Skeletal muscle tissue (tissue), 4 donors: Measurements from ENCODE around the gene CSNK1A1. TPM values are rescaled to one million over a fixed set of nuclear protein-coding genes. Genes with fewer than 3 reads are reported as not detected.
"Not testable (repeated sequence)": the region's sequence is repeated elsewhere in the genome, so short reads cannot be mapped to it uniquely, and the experiment has no call there.

Experiments
- H3K27ac ChIP-seq: one replicate; pipeline ENCODE4 v1.7.0; 2013; ENCODE audit warnings: mild to moderate bottlenecking, low read depth, low read length, inconsistent platforms
- H3K27me3 ChIP-seq, 3 donors: one replicate each; pipeline ENCODE4 v1.7.0; 2013; ENCODE audit warnings: low read length in 3 of 3; ENCODE audit not compliant: control insufficient read depth in 3 of 3, insufficient read depth in 3 of 3
- H3K36me3 ChIP-seq, 3 donors: one replicate each; pipeline ENCODE4 v1.7.0; 2013; ENCODE audit warnings: low read length in 3 of 3; ENCODE audit not compliant: control insufficient read depth in 3 of 3, insufficient read depth in 3 of 3
- H3K4me1 ChIP-seq, 3 donors: one replicate each; pipeline ENCODE4 v1.7.0; 2013; ENCODE audit warnings: low read length in 3 of 3, mild to moderate bottlenecking in 3 of 3; ENCODE audit not compliant: control insufficient read depth in 3 of 3, insufficient read depth in 3 of 3
- H3K4me3 ChIP-seq, 3 donors: one replicate each; pipeline ENCODE4 v1.7.0; 2013; ENCODE audit warnings: low read length in 3 of 3
- H3K9ac ChIP-seq, 3 donors: one replicate each; pipeline ENCODE4 v1.7.0; 2013; ENCODE audit warnings: low read length in 3 of 3, mild to moderate bottlenecking in 3 of 3, moderate library complexity in 2 of 3, low read depth in 1 of 3
- H3K9me3 ChIP-seq, 3 donors: one replicate each; pipeline ENCODE4 v1.7.0; 2013; ENCODE audit warnings: low read length in 3 of 3; ENCODE audit not compliant: control insufficient read depth in 3 of 3
- total RNA-seq: library from RNA; depleted of rRNA; stranded (reverse); fragments of >200 nt; gene quantifications from one replicate; pipeline ENCODE4 v1.2.3, GENCODE V29; 2014
- donor health status: Osteomylitis.

Gene CSNK1A1
- total RNA-seq, 1 donor from 2014 or later: 161 TPM

DNA sequence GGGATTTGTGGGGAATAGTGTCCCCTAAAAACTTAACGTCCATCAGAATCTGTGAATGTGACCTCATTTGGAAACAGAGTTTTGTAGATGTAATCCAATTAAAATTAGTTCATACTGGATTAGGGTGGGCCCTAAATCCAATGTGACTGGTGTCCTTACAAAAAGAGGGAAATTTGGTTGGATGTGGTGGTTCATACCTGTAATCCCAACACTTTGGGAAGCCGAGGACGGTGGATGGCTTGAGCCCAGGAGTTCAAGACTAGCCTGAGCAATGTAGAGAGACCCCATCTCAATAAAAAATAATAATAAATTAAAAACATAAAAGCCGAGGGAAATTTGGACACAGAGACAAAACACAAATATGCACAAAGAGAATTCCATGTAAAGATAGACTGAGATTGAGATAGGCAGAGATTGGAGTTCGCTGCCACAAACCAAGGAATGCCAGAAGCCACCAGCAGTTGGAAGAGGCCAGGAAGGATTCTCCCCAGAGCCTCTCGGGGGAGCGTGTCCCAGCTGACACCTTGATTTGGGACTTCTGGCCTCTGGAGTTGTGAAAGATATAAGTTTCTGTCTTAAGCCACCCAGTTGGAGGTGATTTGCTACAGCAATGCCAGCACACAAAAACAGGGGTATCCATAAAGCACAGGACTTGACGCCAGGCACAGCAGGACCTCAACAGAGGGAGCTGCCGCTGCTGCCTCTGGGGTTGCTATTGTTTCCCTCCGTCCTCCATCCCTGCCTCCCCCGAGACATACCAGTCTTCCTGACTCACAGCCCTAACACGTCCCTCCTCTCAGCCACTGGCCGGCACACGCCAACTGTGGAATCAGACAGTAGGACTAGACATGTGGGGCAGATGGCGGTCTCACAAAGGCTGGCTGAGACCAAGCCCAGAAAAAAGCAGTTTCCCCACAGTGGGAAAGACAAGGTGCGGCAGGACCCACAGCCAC is 98.3 kb downstream of the CSNK1A1 start:
- Histone ChIP-seq H3K27me3 (no peaks in the 10 kb centered on the region), H3K4me1 (peaks cover 60 to 73% (median 71%) of the 10 kb centered on the region in 3 donors), H3K4me3 (peak overlapping the region in 1 of 3 donors; percentile 49), H3K9me3 (no peaks in the 10 kb centered on the region), H3K9ac (peak overlapping the region; percentile 28 to 63 (median 60)), H3K27ac (peak overlapping the region; percentile 71), H3K36me3 (no peaks in the 10 kb centered on the region)

- Histone ChIP-seq H3K27ac (peak overlapping the region; percentile 71), H3K4me3 (peak overlapping the region in 1 of 3 donors; percentile 20), H3K36me3 (no peaks in the 10 kb centered on the region), H3K4me1 (peaks cover 60 to 78% (median 76%) of the 10 kb centered on the region in 3 donors), H3K9me3 (no peaks in the 10 kb centered on the region), H3K9ac (peak overlapping the region; percentile 10 to 69 (median 63)), H3K27me3 (no peaks in the 10 kb centered on the region)
Observed at GRCh38 chr5:149452007-149452664, 99.1 kb downstream of the CSNK1A1 start.

DNA sequence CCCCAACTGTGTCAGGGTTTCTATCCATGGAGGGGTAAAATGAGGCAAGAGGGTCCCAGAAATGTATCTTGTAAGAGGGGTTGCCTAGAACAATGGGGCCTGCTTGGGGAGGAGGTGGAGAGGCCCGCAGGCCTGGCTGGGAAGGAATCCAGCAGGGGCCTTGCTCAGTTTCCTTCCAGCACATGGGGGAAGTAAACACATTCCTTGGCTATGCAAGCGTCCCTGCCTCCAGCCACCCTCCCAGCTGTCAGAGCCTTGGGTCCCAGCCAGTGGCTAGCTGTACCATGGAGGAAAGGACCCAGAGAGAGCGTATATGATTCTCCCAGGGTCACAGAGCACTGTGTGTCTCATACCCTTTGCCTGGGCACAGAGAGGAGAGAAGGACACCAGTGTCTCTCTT is 101.0 kb downstream of the CSNK1A1 start:
- no peaks in the 10 kb centered on the region for H3K9me3 ChIP-seq
- no peaks in the 10 kb centered on the region for H3K27me3 ChIP-seq
- H3K27ac ChIP-seq: peak overlapping the region; percentile 71
- H3K4me1 ChIP-seq: peaks cover 52 to 70% (median 63%) of the 10 kb centered on the region in 3 donors
- peak overlapping the region in 2 of 3 donors; percentile 40 to 66 for H3K9ac ChIP-seq
- H3K4me3 ChIP-seq: peak overlapping the region in 1 of 3 donors; percentile 29
- no peaks in the 10 kb centered on the region for H3K36me3 ChIP-seq

- no peak overlapping the region for H3K9ac ChIP-seq
- H3K36me3 ChIP-seq: no peaks in the 10 kb centered on the region
- no peaks in the 10 kb centered on the region for H3K9me3 ChIP-seq
- H3K4me1 ChIP-seq: peaks cover 51 to 69% (median 61%) of the 10 kb centered on the region in 3 donors
- no peak overlapping the region for H3K4me3 ChIP-seq
- peak overlapping the region; percentile 71 for H3K27ac ChIP-seq
- no peaks in the 10 kb centered on the region for H3K27me3 ChIP-seq
Observed at GRCh38 chr5:149448831-149449714, 102.2 kb downstream of the CSNK1A1 start.

GRCh38 chr5:149448431-149448830 is 102.8 kb downstream of the CSNK1A1 start:
- Histone ChIP-seq H3K9me3 (no peaks in the 10 kb centered on the region), H3K4me1 (peaks cover 49 to 64% (median 55%) of the 10 kb centered on the region in 3 donors), H3K27ac (peak overlapping the region; percentile 52), H3K27me3 (no peaks in the 10 kb centered on the region), H3K9ac (no peak overlapping the region), H3K36me3 (no peaks in the 10 kb centered on the region), H3K4me3 (no peak overlapping the region)

DNA sequence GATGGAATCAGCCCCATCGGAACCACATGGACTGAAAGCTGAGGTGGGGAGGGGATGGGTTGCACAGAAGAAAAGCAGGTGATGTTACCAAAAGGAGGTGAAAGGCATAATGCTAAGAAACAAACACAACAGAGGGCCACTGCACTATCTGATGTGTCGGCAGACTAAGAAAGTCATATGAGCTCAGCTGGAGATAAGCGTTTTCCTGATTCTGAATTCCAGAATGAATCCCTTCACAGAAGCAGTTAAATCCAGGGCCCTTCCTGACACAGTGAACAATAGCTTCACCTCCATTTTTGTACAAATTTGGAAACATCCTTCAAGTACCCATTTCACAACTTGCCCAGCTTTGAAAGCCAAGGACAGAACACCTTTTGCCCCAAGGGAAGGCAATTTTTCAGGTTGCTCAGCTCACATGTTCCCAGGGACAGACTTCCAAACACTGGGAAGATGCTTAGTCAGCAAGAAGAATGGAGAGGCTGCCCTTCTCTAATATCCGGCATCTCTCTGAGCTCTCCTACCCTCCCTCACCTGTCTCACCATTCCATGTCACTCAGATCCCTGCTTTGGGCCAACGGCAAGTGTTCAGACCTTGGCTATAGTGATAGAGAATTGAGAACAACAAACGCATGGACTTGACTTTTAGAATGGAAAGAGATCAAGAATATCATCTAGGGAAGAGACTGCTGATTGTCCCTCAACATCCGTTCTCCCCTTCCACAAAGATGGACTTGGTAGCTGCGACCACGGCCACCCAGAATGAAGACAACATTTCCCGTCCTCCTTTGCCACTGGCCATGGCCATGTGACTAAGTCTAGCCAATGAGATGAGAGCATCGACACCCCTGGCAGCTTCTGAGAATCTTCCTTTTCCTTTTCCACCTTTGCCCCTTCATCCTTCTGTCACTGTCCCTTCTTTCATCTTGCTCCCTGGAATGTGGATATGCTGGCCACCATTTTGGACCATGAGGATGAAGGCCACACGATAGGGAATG is 103.6 kb downstream of the CSNK1A1 start:
- Histone ChIP-seq H3K36me3 (no peaks in the 10 kb centered on the region), H3K9me3 (no peaks in the 10 kb centered on the region), H3K27ac (peak overlapping the region; percentile 52), H3K4me3 (no peak overlapping the region), H3K9ac (no peak overlapping the region), H3K27me3 (no peaks in the 10 kb centered on the region), H3K4me1 (peaks cover 44 to 67% (median 53%) of the 10 kb centered on the region in 3 donors)

- not testable (repeated sequence) for H3K4me3 ChIP-seq, H3K27me3 ChIP-seq, H3K36me3 ChIP-seq, H3K9ac ChIP-seq, H3K9me3 ChIP-seq
- peaks cover 38 to 67% (median 49%) of the 10 kb centered on the region in 3 donors for H3K4me1 ChIP-seq
- peak overlapping the region; percentile 52 for H3K27ac ChIP-seq
Observed at GRCh38 chr5:149446794-149447193, 104.4 kb downstream of the CSNK1A1 start.

DNA sequence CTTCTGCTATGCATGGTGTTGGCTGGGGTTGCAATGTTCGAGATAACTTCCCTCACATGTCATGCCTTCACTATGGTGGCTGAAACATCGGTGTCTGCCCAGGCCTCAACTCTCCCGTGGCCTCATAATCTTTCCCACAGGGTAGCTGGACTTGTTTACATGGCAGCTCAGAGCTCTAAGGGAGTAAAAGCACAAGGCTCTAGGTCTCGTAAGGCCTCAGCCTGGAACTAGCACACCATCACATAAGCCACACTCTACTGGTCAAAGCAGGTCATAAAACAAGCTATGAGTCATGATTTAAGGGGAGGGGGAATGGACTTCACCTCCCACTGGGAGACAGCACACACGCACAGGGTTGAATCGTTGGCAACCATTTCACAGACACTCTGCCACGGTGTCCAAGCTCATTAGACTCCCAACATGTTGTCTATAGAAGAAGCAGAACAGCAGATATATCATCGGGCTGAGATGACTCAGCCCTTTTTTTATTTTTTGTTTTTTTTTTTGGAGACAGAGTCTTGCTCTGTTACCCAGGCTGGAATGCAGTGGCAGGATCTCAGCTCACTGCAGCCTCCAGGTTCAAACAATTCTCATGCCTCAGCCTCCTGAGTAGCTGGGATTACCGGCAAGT is 105.4 kb downstream of the CSNK1A1 start:
- Histone ChIP-seq H3K27me3 (no peaks in the 10 kb centered on the region), H3K4me3 (no peak overlapping the region), H3K27ac (peak overlapping the region; percentile 55), H3K4me1 (peaks cover 29 to 58% (median 40%) of the 10 kb centered on the region in 3 donors), H3K36me3 (no peaks in the 10 kb centered on the region), H3K9me3 (no peaks in the 10 kb centered on the region), H3K9ac (peak overlapping the region in 1 of 3 donors; percentile 20)
